Measurements from ENCODE around the gene E2F6. TPM values are rescaled to one million over a fixed set of nuclear protein-coding genes. Genes with fewer than 3 reads are reported as not detected.
A peak's percentile ranks its signal among the peaks of the same experiment; 100 is the strongest.

The E2F6 gene
- total RNA-seq, 1 experiment from 2014 or later = 21.8 TPM

GRCh38 chr2:11466307-11467128 lies 557 bp upstream of the E2F6 start:
- H3K4me3 Mint-ChIP-seq = peak overlapping the region; percentile 73 to 85
- Histone ChIP-seq H3K18ac (ENCODE audit: insufficient read length, low read depth, low read length) (no peak overlapping the region), H2BK5ac (ENCODE audit: insufficient read length, low read length) (no peak overlapping the region), H4K8ac (replicated peaks; ENCODE audit: insufficient read length, low read depth, low read length) (no peak overlapping the region), H3K4ac (ENCODE audit: low read depth, low read length) (no peak overlapping the region), H3K56ac (ENCODE audit: insufficient read length, low read depth, low read length) (no peak overlapping the region), H3K79me2 (ENCODE audit: insufficient read depth, low read length) (peaks cover 14% of the 10 kb centered on the region; the same call in 1 of the 2 replicates), H2BK15ac (ENCODE audit: low read depth, low read length) (no peak overlapping the region), H3K14ac (ENCODE audit: insufficient read depth, low read length) (no peak overlapping the region; the same call in 1 of the 2 replicates), H3K79me1 (ENCODE audit: insufficient read depth, low read depth, low read length, poor library complexity, severe bottlenecking) (peaks cover 11% of the 10 kb centered on the region), H2AFZ (ENCODE audit: low read length) (no peak overlapping the region), H2BK20ac (ENCODE audit: low read depth, low read length, poor library complexity, severe bottlenecking) (no peak overlapping the region), H2BK120ac (ENCODE audit: low read depth, low read length, poor library complexity, severe bottlenecking) (no peak overlapping the region), H4K91ac (ENCODE audit: insufficient read length, low read depth, low read length) (no peak overlapping the region), H4K5ac (ENCODE audit: insufficient read length, low read depth, low read length) (no peak overlapping the region), H2BK12ac (ENCODE audit: insufficient read length, low read depth, low read length) (no peak overlapping the region), H3K27ac (ENCODE audit: insufficient read length, low read depth, low read length) (no peak overlapping the region), H3K9me3 (ENCODE audit: control insufficient read depth, low read depth, low read length) (no peaks in the 10 kb centered on the region), H3K27me3 (ENCODE audit: insufficient read depth, low read length) (no peaks in the 10 kb centered on the region), H3K4me1 (ENCODE audit: insufficient read depth, low read length) (no peaks in the 10 kb centered on the region; the same call in 1 of the 2 replicates), H3K9ac (ENCODE audit: extremely low read depth, insufficient read length, low read length) (no peak overlapping the region), H3K23me2 (ENCODE audit: insufficient read length, low read depth, low read length, poor library complexity, severe bottlenecking) (peaks cover 4% of the 10 kb centered on the region), H3K23ac (ENCODE audit: insufficient read length, low read depth, low read length) (no peak overlapping the region), H3T11ph (ENCODE audit: low read length) (no peak overlapping the region), H2AK5ac (ENCODE audit: insufficient read length, low read length) (no peak overlapping the region), H3K4me2 (ENCODE audit: insufficient read depth, insufficient read length, low read length) (peak overlapping the region; percentile 47), H4K20me1 (ENCODE audit: control insufficient read depth, insufficient read depth, insufficient read length) (no peaks in the 10 kb centered on the region)
- WGBS (ENCODE audit: extremely low coverage, insufficient read length, low lambda C conversion rate) = no CpG with 5 or more reads among the region's 26 CpGs
- H3K27ac Mint-ChIP-seq = no peak overlapping the region
- H3K4me1 Mint-ChIP-seq = peaks cover 9 to 16% of the 10 kb centered on the region in 2 experiments
- H3K36me3 Mint-ChIP-seq (ENCODE audit: insufficient read depth in 1 of 3, low read depth in 3 of 3) = peaks cover 17 to 22% (median 20%) of the 10 kb centered on the region in 3 experiments
- H3K9me3 Mint-ChIP-seq = peaks cover 8 to 12% of the 10 kb centered on the region in 2 experiments
- no peak for TF ChIP-seq CTCF (conservative IDR thresholded peaks at IDR 0.05)
- DNase-seq = no peak
- H3K27me3 Mint-ChIP-seq (ENCODE audit: low read depth) = peaks cover 20% of the 10 kb centered on the region

Measured in H9 (cell line).